Measurements from ENCODE around the gene DTNBP1.

DTNBP1 gene

DNA sequence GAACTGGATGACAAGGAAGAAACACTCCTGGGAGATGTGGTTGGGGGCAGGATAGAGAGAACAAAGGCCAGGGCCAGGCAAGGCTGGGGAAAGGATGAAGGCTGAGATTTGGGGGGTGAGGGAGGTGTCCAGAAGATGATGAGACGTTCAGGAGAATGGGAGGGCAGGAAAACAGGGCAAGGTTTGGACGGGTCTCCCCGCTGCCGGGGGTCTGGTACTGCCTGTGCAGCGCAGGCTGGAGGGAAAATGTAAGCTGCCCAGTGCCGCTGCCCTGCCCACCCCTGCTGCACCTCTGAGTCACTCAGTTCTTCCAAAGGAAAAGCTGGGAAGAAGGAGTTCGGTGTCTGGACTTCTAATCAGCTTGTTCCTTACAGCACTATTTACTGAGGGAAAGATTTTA, 130.9 kb downstream of the DTNBP1 start:
- no peak for DNase-seq (ENCODE audit: low read depth)
- no peak overlapping the region for H3K4me3 ChIP-seq (ENCODE audit: low read length)
- TF ChIP-seq, protein P1, sequence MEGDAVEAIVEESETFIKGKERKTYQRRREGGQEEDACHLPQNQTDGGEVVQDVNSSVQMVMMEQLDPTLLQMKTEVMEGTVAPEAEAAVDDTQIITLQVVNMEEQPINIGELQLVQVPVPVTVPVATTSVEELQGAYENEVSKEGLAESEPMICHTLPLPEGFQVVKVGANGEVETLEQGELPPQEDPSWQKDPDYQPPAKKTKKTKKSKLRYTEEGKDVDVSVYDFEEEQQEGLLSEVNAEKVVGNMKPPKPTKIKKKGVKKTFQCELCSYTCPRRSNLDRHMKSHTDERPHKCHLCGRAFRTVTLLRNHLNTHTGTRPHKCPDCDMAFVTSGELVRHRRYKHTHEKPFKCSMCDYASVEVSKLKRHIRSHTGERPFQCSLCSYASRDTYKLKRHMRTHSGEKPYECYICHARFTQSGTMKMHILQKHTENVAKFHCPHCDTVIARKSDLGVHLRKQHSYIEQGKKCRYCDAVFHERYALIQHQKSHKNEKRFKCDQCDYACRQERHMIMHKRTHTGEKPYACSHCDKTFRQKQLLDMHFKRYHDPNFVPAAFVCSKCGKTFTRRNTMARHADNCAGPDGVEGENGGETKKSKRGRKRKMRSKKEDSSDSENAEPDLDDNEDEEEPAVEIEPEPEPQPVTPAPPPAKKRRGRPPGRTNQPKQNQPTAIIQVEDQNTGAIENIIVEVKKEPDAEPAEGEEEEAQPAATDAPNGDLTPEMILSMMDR (conservative IDR thresholded peaks at IDR 0.05; ENCODE audit: low read depth, low read length): no peak

DNA sequence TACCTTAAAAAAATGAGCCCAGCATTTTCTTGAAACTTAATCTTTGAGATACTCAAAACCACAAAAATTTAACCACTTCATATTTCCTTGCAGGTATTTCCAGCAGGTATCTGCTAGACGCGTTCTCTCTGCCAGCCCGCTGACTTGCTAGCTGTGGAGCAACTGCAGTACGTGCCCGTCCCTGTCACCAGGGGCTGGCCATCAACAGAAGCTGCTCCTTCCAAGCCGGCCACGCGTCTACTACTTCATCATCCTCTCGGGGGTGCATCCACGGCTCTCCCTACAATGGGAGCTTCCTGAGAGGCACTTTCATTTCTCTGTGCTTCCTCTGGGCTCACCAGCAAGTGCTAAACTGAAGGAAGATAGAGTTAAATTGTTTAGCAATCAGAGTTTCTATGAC, 132.4 kb downstream of the DTNBP1 start:
- TF ChIP-seq, protein P1 (conservative IDR thresholded peaks at IDR 0.05; ENCODE audit: low read depth, low read length): no peak
- no peak overlapping the region for H3K4me3 ChIP-seq (ENCODE audit: low read length)
- no peak for DNase-seq (ENCODE audit: low read depth)

DNA sequence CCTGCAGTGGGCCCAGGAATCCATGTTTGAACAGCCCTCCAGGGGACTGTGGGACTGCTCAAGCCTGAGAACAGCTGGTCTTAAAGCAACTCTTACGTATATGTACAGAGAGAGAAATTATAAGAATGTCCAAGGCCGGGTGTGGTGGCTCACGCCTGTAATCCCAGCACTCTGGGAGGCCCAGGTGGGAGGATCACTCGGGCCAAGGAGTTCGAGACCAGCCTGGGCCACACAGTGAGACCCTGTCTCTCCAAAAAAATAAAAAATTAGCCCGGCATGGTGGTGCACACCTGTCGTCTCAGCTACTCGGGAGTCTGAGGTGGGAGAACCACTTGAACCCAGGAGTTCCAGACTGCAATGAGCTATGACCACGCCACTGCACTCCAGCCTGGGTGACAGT, 134.0 kb downstream of the DTNBP1 start:
- H3K4me3 ChIP-seq (ENCODE audit: low read length): no peak overlapping the region
- TF ChIP-seq, protein P1 (conservative IDR thresholded peaks at IDR 0.05; ENCODE audit: low read depth, low read length): no peak
- DNase-seq (ENCODE audit: low read depth): no peak

DNA sequence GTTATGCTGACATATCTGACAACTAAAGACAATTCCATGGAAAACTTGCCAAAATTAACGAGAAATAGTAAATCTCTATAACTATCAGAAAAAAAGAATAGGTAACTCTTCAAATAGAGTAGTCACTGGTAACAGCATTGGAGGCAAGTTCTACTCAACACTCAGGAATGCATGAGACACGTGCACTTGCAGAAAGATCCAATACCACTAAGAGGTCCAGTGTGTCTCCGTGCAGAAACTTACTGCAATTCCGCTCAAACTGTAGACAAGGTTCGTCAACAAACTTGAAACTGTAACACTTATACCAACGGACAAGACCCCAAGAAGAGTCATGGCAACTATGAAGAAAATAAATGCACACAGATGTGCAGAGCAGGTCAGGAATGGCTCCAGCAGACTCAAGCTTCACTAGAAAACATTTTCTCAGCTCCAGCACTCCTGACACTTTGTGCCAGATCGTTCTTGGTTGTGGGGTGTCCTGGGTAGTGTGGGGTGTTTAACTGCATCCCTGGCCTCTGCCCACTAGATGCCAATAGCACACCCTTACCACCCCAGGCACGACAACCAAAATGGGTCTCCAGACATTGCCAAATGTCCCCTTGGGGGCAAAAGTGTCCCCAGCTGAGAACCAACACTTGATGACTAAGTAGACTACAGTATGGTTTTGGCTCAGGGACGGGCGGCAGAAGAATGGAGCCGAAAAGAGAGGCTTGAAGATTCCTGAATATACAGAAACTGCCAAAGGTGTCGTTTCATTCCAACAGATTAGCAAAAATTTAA, 134.8 kb downstream of the DTNBP1 start:
- DNase-seq (ENCODE audit: low read depth): no peak
- TF ChIP-seq, protein P1 (conservative IDR thresholded peaks at IDR 0.05; ENCODE audit: low read depth, low read length): no peak
- H3K4me3 ChIP-seq (ENCODE audit: low read length): no peak overlapping the region

DNA sequence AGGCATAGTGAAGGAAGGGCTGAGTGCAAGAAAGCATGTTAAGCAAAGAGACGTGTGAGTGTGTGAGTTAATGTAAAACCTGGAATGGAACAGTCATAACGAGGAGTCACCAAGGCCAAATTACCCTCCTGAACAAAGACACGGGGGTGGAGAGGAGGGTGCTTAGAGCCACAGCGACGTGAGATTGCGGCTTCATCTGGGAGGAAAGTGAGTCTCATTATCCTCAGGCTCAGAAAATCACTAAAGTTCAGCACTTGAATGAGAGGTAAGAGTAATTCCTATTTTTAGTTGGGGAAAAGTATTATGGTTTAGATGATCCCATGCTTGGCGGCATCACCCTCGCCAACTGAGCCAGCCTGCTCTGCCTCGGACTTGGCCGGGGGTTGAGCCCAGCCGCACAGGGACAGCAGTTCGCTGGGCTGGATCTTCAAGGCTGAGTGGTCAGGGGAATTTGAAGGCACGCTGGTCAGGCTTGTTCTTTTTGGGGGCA, 136.6 kb downstream of the DTNBP1 start:
- TF ChIP-seq, protein P1 (conservative IDR thresholded peaks at IDR 0.05; ENCODE audit: low read depth, low read length): no peak
- no peak for DNase-seq (ENCODE audit: low read depth)
- no peak overlapping the region for H3K4me3 ChIP-seq (ENCODE audit: low read length)

DNA sequence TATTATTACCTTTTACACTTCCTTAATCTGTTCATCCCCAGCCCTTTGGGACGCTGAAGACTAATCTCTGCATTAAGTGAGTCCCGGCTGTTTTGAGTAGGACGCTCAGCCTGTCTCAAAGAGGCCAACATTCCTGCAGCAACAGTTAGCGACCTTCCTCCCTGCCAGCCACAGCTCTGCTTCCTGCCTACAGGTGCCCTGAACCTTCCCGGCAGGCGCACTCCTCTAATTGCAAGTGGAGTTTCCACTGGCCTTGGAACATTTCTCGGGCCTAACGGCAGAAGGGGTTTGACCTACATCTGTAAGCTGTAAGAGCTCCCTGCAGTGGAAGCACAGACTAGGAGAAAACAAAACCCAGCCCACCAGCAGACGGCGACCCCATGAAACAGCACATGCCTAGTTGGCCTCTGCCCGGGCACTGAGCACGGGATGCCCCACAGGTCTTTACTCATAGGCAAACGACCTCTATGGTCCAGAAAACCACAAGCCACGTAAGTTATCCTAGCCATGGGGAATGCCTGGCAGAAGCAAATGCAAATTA, 137.9 kb downstream of the DTNBP1 start:
- TF ChIP-seq, protein P1 (conservative IDR thresholded peaks at IDR 0.05; ENCODE audit: low read depth, low read length): no peak
- no peak overlapping the region for H3K4me3 ChIP-seq (ENCODE audit: low read length)
- no peak for DNase-seq (ENCODE audit: low read depth)

Measured in retinal pigment epithelial cell (primary cell).